ENCODE results near the gene CHST1. TPM values are rescaled to one million over a fixed set of nuclear protein-coding genes. Genes with fewer than 3 reads are reported as not detected.

Gene CHST1
- total and polyA plus RNA-seq, 12 donors, result 1.1 to 13.5 (median 4.4) TPM

GRCh38 chr11:45665933-45666647, 668 bp upstream of the CHST1 start:
- TF ChIP-seq POLR2A (IDR thresholded peaks at IDR 0.05), result no peak
- TF ChIP-seq, protein P1, sequence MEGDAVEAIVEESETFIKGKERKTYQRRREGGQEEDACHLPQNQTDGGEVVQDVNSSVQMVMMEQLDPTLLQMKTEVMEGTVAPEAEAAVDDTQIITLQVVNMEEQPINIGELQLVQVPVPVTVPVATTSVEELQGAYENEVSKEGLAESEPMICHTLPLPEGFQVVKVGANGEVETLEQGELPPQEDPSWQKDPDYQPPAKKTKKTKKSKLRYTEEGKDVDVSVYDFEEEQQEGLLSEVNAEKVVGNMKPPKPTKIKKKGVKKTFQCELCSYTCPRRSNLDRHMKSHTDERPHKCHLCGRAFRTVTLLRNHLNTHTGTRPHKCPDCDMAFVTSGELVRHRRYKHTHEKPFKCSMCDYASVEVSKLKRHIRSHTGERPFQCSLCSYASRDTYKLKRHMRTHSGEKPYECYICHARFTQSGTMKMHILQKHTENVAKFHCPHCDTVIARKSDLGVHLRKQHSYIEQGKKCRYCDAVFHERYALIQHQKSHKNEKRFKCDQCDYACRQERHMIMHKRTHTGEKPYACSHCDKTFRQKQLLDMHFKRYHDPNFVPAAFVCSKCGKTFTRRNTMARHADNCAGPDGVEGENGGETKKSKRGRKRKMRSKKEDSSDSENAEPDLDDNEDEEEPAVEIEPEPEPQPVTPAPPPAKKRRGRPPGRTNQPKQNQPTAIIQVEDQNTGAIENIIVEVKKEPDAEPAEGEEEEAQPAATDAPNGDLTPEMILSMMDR (IDR thresholded peaks at IDR 0.05), result no peak
- Histone ChIP-seq H3K27me3 (peaks cover 19% of the 10 kb centered on the region), H3K27ac (peak overlapping the region in 2 of 5 donors; percentile 26 to 36), H3K4me1 (replicated peaks in 1 of 2) (peaks cover 10 to 11% of the 10 kb centered on the region in 2 donors), H3K36me3 (replicated peaks in 1 of 2) (no peaks in the 10 kb centered on the region), H3K9me3 (replicated peaks in 1 of 3) (no peaks in the 10 kb centered on the region), H3K4me3 (peak overlapping the region in 1 of 4 donors; percentile 83)
- intact Hi-C loops (cut with DNase I), result loop anchor here in 1 of 2 donors (5.0 kb wide), 1 partner anchor 254 kb away; no protein-coding TSS in a partner anchor
- peak in 1 of 7 donors; percentile 35 for DNase-seq
- WGBS, 4 donors, result 39 to 59% (median 42%) methylated on average over 6 to 10 of the region's 10 CpGs

DNA sequence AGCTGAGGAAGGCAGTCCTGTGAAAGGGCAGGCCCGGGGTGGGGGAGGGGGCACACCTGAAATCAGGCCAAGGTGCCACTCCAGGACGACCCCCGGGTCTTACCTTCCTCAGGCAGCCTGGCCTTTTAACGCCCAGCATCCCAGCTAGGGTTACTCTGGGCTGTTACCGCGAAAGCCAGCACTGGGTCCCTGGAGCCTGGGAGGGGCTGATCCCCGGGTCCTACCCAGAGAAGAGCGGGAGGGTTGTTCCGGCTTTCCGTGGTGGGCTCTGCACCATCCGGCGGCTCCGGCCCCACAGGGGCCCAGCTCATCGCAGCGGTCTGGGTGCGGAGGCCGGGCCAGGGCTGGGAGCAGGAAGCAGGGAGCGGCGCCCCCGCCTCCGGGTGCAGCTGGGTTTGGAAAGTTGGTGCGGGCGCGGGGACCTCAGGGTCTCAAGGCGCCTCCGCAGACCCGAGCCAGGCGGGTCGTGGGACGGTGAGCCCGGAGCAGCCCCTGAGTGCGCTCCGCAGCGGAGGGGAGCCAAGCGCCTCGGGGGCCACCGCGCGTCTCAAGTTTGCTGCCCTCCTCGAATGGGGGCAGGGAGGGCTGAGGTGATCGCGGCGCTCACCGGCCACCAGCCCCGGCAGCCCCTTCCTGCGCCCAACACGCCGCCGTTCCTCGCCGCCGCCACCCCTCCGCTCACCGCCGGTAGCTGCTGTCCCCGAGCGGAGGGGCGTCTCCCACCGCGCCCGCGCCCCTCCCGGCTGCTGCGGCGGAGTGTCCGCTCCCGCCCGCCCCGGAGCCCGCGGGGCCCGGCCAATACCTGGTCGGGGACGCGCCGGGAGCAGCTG, 831 bp downstream of the CHST1 start:
- Histone ChIP-seq H3K9me3 (replicated peaks in 1 of 3) (no peaks in the 10 kb centered on the region), H3K27me3 (peaks cover 23% of the 10 kb centered on the region), H3K4me3 (peak overlapping the region in 2 of 4 donors; percentile 32 to 83), H3K4me1 (replicated peaks in 1 of 2) (peaks cover 10 to 11% of the 10 kb centered on the region in 2 donors), H3K36me3 (replicated peaks in 1 of 2) (no peaks in the 10 kb centered on the region), H3K27ac (peak overlapping the region in 2 of 5 donors; percentile 36 to 54)
- intact Hi-C loops (cut with DNase I), result loop anchor here in 1 of 2 donors (5.0 kb wide), 1 partner anchor 252 kb away; no protein-coding TSS in a partner anchor
- no peak for TF ChIP-seq POLR2A (IDR thresholded peaks at IDR 0.05)
- TF ChIP-seq, protein P1 (IDR thresholded peaks at IDR 0.05), result no peak
- WGBS, 4 donors, result 1 to 2% (median 2%) methylated on average over 17 to 76 of the region's 76 CpGs; no CpG with 5 or more reads in 1 of the 4 donors
- no peak for DNase-seq

- Histone ChIP-seq H3K9me3 (replicated peaks in 1 of 3) (no peaks in the 10 kb centered on the region), H3K27ac (peak overlapping the region in 2 of 5 donors; percentile 3 to 54), H3K36me3 (replicated peaks in 1 of 2) (no peaks in the 10 kb centered on the region), H3K4me3 (peak overlapping the region in 1 of 4 donors; percentile 83), H3K4me1 (replicated peaks in 1 of 2) (peaks cover 11 to 14% of the 10 kb centered on the region in 2 donors), H3K27me3 (peaks cover 30% of the 10 kb centered on the region)
- intact Hi-C loops (cut with DNase I), result no loop called here
- TF ChIP-seq, protein P1 (IDR thresholded peaks at IDR 0.05), result no peak
- TF ChIP-seq POLR2A (IDR thresholded peaks at IDR 0.05), result no peak
- 45 to 66% (median 49%) methylated on average over 6 to 13 of the region's 13 CpGs for WGBS, 4 donors
- DNase-seq, result no peak
These were observed 1.7 kb downstream of the CHST1 start for GRCh38 chr11:45663486-45664375.
